Fibroblast of skin of right biceps (primary cell): ENCODE data around the gene CCDC138.

ENCODE experiments used
- DNase-seq: peaks from one replicate; pipeline ENCODE4 v3.0.0-alpha.2; 2013

The CCDC138 gene

GRCh38 chr2:108896741-108897140 is 110.2 kb downstream of the CCDC138 start:
- no peak for DNase-seq

GRCh38 chr2:108898315-108899082 is 111.9 kb downstream of the CCDC138 start:
- no peak for DNase-seq

GRCh38 chr2:108904680-108905079 is 118.1 kb downstream of the CCDC138 start:
- DNase-seq: no peak

- no peak for DNase-seq
Observed at GRCh38 chr2:108905176-108905575, 118.6 kb downstream of the CCDC138 start.

- no peak for DNase-seq
Observed at GRCh38 chr2:108905906-108906305, 119.3 kb downstream of the CCDC138 start.

GRCh38 chr2:108906403-108907077 is 120.0 kb downstream of the CCDC138 start:
- DNase-seq: no peak

- DNase-seq: no peak
Observed at GRCh38 chr2:108907822-108908712, 121.5 kb downstream of the CCDC138 start.

GRCh38 chr2:108908713-108909070 is 122.1 kb downstream of the CCDC138 start:
- no peak for DNase-seq

GRCh38 chr2:108909275-108909823 is 122.8 kb downstream of the CCDC138 start:
- no peak for DNase-seq

GRCh38 chr2:108910011-108910431 is 123.5 kb downstream of the CCDC138 start:
- DNase-seq: no peak

GRCh38 chr2:108910541-108911396 is 124.2 kb downstream of the CCDC138 start:
- DNase-seq: no peak

- no peak for DNase-seq
Observed at GRCh38 chr2:108911401-108911800, 124.8 kb downstream of the CCDC138 start.

- no peak for DNase-seq
Observed at GRCh38 chr2:108911807-108912628, 125.4 kb downstream of the CCDC138 start.

GRCh38 chr2:108912629-108912902 is 126.0 kb downstream of the CCDC138 start:
- no peak for DNase-seq

- no peak for DNase-seq
Observed at GRCh38 chr2:108916122-108916795, 129.7 kb downstream of the CCDC138 start.

GRCh38 chr2:108916796-108917421 is 130.3 kb downstream of the CCDC138 start:
- no peak for DNase-seq

- DNase-seq: no peak
Observed at GRCh38 chr2:108917526-108917925, 131.0 kb downstream of the CCDC138 start.

- no peak for DNase-seq
Observed at GRCh38 chr2:108918156-108918874, 131.7 kb downstream of the CCDC138 start.

GRCh38 chr2:108918941-108919341 is 132.4 kb downstream of the CCDC138 start:
- DNase-seq: no peak
